H1 (cell line): ENCODE measurements around the gene ANKS1B. TPM values are rescaled to one million over a fixed set of nuclear protein-coding genes. Genes with fewer than 3 reads are reported as not detected.

ENCODE experiments used
- CTCF ChIA-PET: fragments of 300-600 bp; sonication (Branson Sonifier 250); formaldehyde crosslinking; loops from one replicate; lab custom pipeline; 2021; ENCODE audit not compliant: partially characterized antibody; lab: Charles Lee
- POLR2A ChIA-PET: fragments of 300-600 bp; sonication (Branson Sonifier 250); formaldehyde crosslinking; loops from one replicate; lab custom pipeline; 2021; ENCODE audit warnings: inconsistent platforms; ENCODE audit not compliant: partially characterized antibody; lab: Charles Lee
- DNase-seq, 2 experiments: peaks; one replicate each; pipeline versions ENCODE4 v3.0.0 to v3.0.0-alpha.2; 2010 to 2022; ENCODE audit warnings: low spot score in 2 of 2, low read depth in 1 of 2, mixed read lengths in 1 of 2
- FAIRE-seq: peaks from 2 replicates; lab custom pipeline; 2011; peaks lifted over from hg19 to GRCh38; lab: Jason Lieb, UNC
- H2AFZ ChIP-seq: 2 replicates; pipeline ENCODE4 v1.8.1; 2012; ENCODE audit warnings: low read length, inconsistent platforms
- H2AK5ac ChIP-seq: 2 replicates; pipeline ENCODE4 v1.6.1; 2013; ENCODE audit warnings: low read depth, low read length
- H2BK120ac ChIP-seq: replicated peaks from 2 replicates; pipeline ENCODE3; 2013; ENCODE audit warnings: low read depth, low read length, inconsistent platforms
- H2BK12ac ChIP-seq: 2 replicates; pipeline ENCODE4 v1.6.1; 2013; ENCODE audit warnings: low read depth, low read length
- H2BK15ac ChIP-seq: 2 replicates; pipeline ENCODE4 v1.6.1; 2013; ENCODE audit warnings: low read length
- H2BK20ac ChIP-seq: 2 replicates; pipeline ENCODE4 v1.6.1; 2013; ENCODE audit warnings: low read length
- H2BK5ac ChIP-seq: 2 replicates; pipeline ENCODE4 v1.6.1; 2013; ENCODE audit warnings: low read depth, low read length
- H3K14ac ChIP-seq: 2 replicates; pipeline ENCODE4 v1.6.1; 2013; ENCODE audit warnings: inconsistent platforms; ENCODE audit not compliant: insufficient read length
- H3K18ac ChIP-seq: 2 replicates; pipeline ENCODE4 v1.6.1; 2013; ENCODE audit warnings: low read length; ENCODE audit errors: extremely low read depth
- H3K23ac ChIP-seq: 2 replicates; pipeline ENCODE4 v1.6.1; 2013; ENCODE audit warnings: inconsistent platforms; ENCODE audit not compliant: insufficient read length
- H3K23me2 ChIP-seq: 2 replicates; pipeline ENCODE4 v1.6.1; 2013; ENCODE audit warnings: low read depth, low read length
- H3K27ac ChIP-seq: 2 replicates; pipeline ENCODE4 v1.6.1; 2011; ENCODE audit warnings: low read depth, low read length, inconsistent platforms
- H3K27me3 ChIP-seq, 4 experiments: replicated peaks in 1 of 4; 1 replicate in 1 of 4; 2 replicates in 3 of 4; pipeline versions ENCODE4 v1.6.1 to v1.8.1; 2011 to 2013; ENCODE audit warnings: low read length in 3 of 4, mild to moderate bottlenecking in 3 of 4, inconsistent platforms in 2 of 4, mixed read lengths in 2 of 4, moderate library complexity in 1 of 4; ENCODE audit not compliant: control insufficient read depth in 3 of 4, insufficient read depth in 3 of 4; ENCODE audit errors: extremely low read depth in 1 of 4
- H3K36me3 ChIP-seq, 4 experiments: 2 replicates each; pipeline versions ENCODE4 v1.6.1 to v1.8.1; 2011 to 2013; ENCODE audit warnings: mild to moderate bottlenecking in 4 of 4, low read length in 3 of 4, moderate library complexity in 2 of 4, control low read depth in 1 of 4, inconsistent platforms in 1 of 4; ENCODE audit not compliant: insufficient read depth in 4 of 4, control insufficient read depth in 2 of 4
- H3K4ac ChIP-seq: replicated peaks from 2 replicates; pipeline ENCODE3; 2013; ENCODE audit warnings: low read length, low read depth, mixed read lengths, inconsistent platforms; ENCODE audit not compliant: insufficient read length
- H3K4me1 ChIP-seq, 4 experiments: replicated peaks in 1 of 4; 1 replicate in 1 of 4; 2 replicates in 3 of 4; pipeline versions ENCODE4 v1.6.1 to v1.8.1; 2011 to 2013; ENCODE audit warnings: low read length in 3 of 4, inconsistent platforms in 2 of 4, mixed read lengths in 1 of 4; ENCODE audit not compliant: insufficient read depth in 4 of 4, control insufficient read depth in 3 of 4
- H3K4me2 ChIP-seq, 2 experiments: 2 replicates each; pipeline versions ENCODE4 v1.6.1 to v1.8.1; 2011 to 2013; ENCODE audit warnings: low read depth in 2 of 2, low read length in 2 of 2, control low read depth in 1 of 2, inconsistent platforms in 1 of 2, mild to moderate bottlenecking in 1 of 2; ENCODE audit not compliant: insufficient read depth in 1 of 2
- H3K4me3 ChIP-seq, 4 experiments: fragments of 200-600, 300-600 bp in 1 of 4; sonication (generic), shearing (Covaris generic), sonication (Bioruptor Twin) in 1 of 4; 2 replicates each; pipeline versions ENCODE4 v1.5.1 to v1.8.1; 2011 to 2016; ENCODE audit warnings: low read length in 4 of 4, low read depth in 3 of 4, control low read depth in 2 of 4, inconsistent platforms in 2 of 4, mild to moderate bottlenecking in 2 of 4, mixed read lengths in 1 of 4, moderate library complexity in 1 of 4; ENCODE audit not compliant: insufficient read depth in 2 of 4; ENCODE audit errors: extremely low read depth in 1 of 4
- H3K56ac ChIP-seq: replicated peaks from 2 replicates; pipeline ENCODE3; 2013; ENCODE audit warnings: low read depth, mild to moderate bottlenecking, mixed read lengths, low read length, inconsistent platforms; ENCODE audit not compliant: insufficient read length
- H3K79me1 ChIP-seq: 2 replicates; pipeline ENCODE4 v1.6.1; 2013; ENCODE audit warnings: low read depth, low read length, control low read depth
- H3K79me2 ChIP-seq, 2 experiments: 2 replicates each; pipeline versions ENCODE4 v1.6.1 to v1.8.1; 2012 to 2013; ENCODE audit warnings: low read length in 2 of 2, mild to moderate bottlenecking in 2 of 2, inconsistent platforms in 1 of 2; ENCODE audit not compliant: insufficient read depth in 2 of 2, control insufficient read depth in 1 of 2
- H3K9ac ChIP-seq, 4 experiments: replicated peaks in 1 of 4; 1 replicate in 1 of 4; 2 replicates in 3 of 4; pipeline versions ENCODE4 v1.6.1 to v1.8.1; 2011 to 2013; ENCODE audit warnings: low read depth in 3 of 4, low read length in 3 of 4, control low read depth in 2 of 4, mild to moderate bottlenecking in 2 of 4, moderate library complexity in 2 of 4, inconsistent platforms in 1 of 4; ENCODE audit errors: extremely low read depth in 1 of 4
- H3K9me3 ChIP-seq, 2 experiments: 2 replicates each; pipeline versions ENCODE4 v1.6.1 to v1.8.1; 2012 to 2013; ENCODE audit warnings: mild to moderate bottlenecking in 2 of 2, moderate library complexity in 2 of 2, control low read depth in 1 of 2, inconsistent platforms in 1 of 2, low read depth in 1 of 2, low read length in 1 of 2, mixed read lengths in 1 of 2; ENCODE audit not compliant: insufficient read depth in 2 of 2
- H4K20me1 ChIP-seq, 2 experiments: replicated peaks in 1 of 2; 2 replicates each; pipeline versions ENCODE3 to v1.8.1; 2011 to 2013; ENCODE audit warnings: inconsistent platforms in 2 of 2, low read length in 2 of 2, mild to moderate bottlenecking in 1 of 2; ENCODE audit not compliant: insufficient read depth in 2 of 2, control insufficient read depth in 1 of 2
- H4K5ac ChIP-seq: 2 replicates; pipeline ENCODE4 v1.6.1; 2013; ENCODE audit warnings: low read length, low read depth, mixed read lengths, inconsistent platforms; ENCODE audit not compliant: insufficient read length
- H4K8ac ChIP-seq: 2 replicates; pipeline ENCODE4 v1.8.0; 2013; ENCODE audit warnings: mild to moderate bottlenecking, moderate library complexity, low read length, inconsistent platforms; ENCODE audit not compliant: insufficient read depth; ENCODE audit errors: extremely low read depth
- H4K91ac ChIP-seq: replicated peaks from 2 replicates; pipeline ENCODE3; 2013; ENCODE audit warnings: low read length, mixed read lengths, inconsistent platforms; ENCODE audit not compliant: insufficient read length
- POLR2A ChIP-seq, 2 experiments: IDR thresholded peaks; 1 replicate in 1 of 2; 2 replicates in 1 of 2; pipeline ENCODE4 v1.6.1; 2011; ENCODE audit warnings: low read depth in 2 of 2, low read length in 2 of 2, mild to moderate bottlenecking in 2 of 2; ENCODE audit errors: control extremely low read depth in 1 of 2
- RNF2 ChIP-seq: fragments of 200-900, 300-1000 bp; sonication (generic); IDR thresholded peaks from 2 replicates; pipeline ENCODE4 v1.7.1; 2016; ENCODE audit warnings: borderline replicate concordance, low read depth, mild to moderate bottlenecking, antibody characterized with exemption, low read length; ENCODE audit not compliant: poor library complexity, severe bottlenecking; ENCODE audit errors: missing control alignments
- ZNF274 ChIP-seq: IDR thresholded peaks from 2 replicates; pipeline ENCODE4 v1.7.0; 2012; ENCODE audit warnings: low read length, borderline replicate concordance; ENCODE audit errors: extremely low read depth
- WGBS, 2 experiments: shearing (Covaris generic) in 1 of 2; methylation state at CpG; one replicate each; pipeline versions ENCODE4 v1.1.6 to v1.1.7; 2013 to 2015; ENCODE audit warnings: low lambda C conversion rate in 2 of 2, mixed read lengths in 2 of 2, inconsistent platforms in 1 of 2, low coverage in 1 of 2, missing lambda C conversion rate in 1 of 2; ENCODE audit not compliant: insufficient replicate concordance in 2 of 2, insufficient coverage in 1 of 2, insufficient read length in 1 of 2; ENCODE audit errors: extremely low coverage in 1 of 2, missing lambda C conversion rate in 1 of 2; 5-methylcytosine and 5-hydroxymethylcytosine counted together
- polyA plus RNA-seq, 7 experiments: library from polyadenylated mRNA; depleted of rRNA in 3 of 7; stranded (reverse) in 5 of 7; unstranded in 2 of 7; fragments of >200 nt in 5 of 7; fragments of 200-250 nt in 2 of 7; gene quantifications; 1 replicate in 5 of 7; 2 replicates in 1 of 7; 4 replicates in 1 of 7; pipeline versions ENCODE4 v1.2.1 to v1.2.3, GENCODE V29; 2011 to 2013; ENCODE audit warnings: missing spikeins in 2 of 7, mixed read lengths in 2 of 7
- total RNA-seq: library from RNA; stranded (reverse); fragmentation: NEBNext Ultra II Directional; extraction: Animal tissue kit (Norgen Biotek cat#: 25700); gene quantifications from 2 replicates; pipeline ENCODE4 v1.2.1, GENCODE V29; 2021

Gene ANKS1B
- total and polyA plus RNA-seq, 2 of the 8 experiments (the other 6 are each of a cell fraction or from before 2014, with no cell fraction given): 2.7 to 6.1 TPM

DNA sequence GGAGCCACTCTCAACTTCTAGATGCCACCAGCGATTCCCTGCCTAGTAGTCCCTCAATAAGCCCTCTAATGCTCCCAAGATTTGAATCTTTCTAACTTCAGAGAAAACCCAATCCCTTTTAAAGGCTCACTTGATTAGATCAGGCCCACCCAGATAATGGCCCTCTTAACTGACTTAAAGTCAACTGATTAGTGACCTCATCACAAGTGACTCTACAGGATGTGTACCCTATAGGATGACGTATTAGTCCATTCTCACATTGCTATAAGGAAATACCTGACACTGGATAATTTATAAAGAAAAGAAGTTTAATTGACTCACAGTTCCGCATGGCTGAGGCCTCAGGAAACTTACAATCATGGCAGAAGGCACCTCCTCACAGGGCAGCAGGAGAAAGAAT, 49.1 kb downstream of the ANKS1B start:
- H2BK12ac ChIP-seq: no peak overlapping the region
- no peak overlapping the region for H3K23ac ChIP-seq
- H4K8ac ChIP-seq: no peak overlapping the region
- no peaks in the 10 kb centered on the region for H3K23me2 ChIP-seq
- H4K5ac ChIP-seq: no peak overlapping the region
- no peak overlapping the region for H2BK20ac ChIP-seq
- no peak overlapping the region for H3K14ac ChIP-seq
- DNase-seq: no peak
- 84% methylated on average over 3 of the region's 3 CpGs; no CpG with 5 or more reads in 1 of the 2 experiments for WGBS, 2 experiments
- H2AK5ac ChIP-seq: no peak overlapping the region
- no peaks in the 10 kb centered on the region for H3K27me3 ChIP-seq
- H4K20me1 ChIP-seq: no peaks in the 10 kb centered on the region
- H3K4ac ChIP-seq: no peak overlapping the region
- H2BK120ac ChIP-seq: no peak overlapping the region
- H4K91ac ChIP-seq: no peak overlapping the region
- H2AFZ ChIP-seq: no peak overlapping the region
- no peak for FAIRE-seq
- no peak for TF ChIP-seq RNF2
- TF ChIP-seq ZNF274: no peak
- TF ChIP-seq POLR2A (IDR thresholded peaks at IDR 0.05; ENCODE audit: control extremely low read depth in 1 of 2, low read depth in 2 of 2, low read length in 2 of 2): no peak
- H3K79me2 ChIP-seq: no peaks in the 10 kb centered on the region
- H3K9me3 ChIP-seq: no peaks in the 10 kb centered on the region
- no peaks in the 10 kb centered on the region for H3K36me3 ChIP-seq
- H3K27ac ChIP-seq: no peak overlapping the region
- H3K9ac ChIP-seq: no peak overlapping the region
- no peak overlapping the region for H2BK15ac ChIP-seq
- ChIA-PET CTCF (no interaction called here), POLR2A (no interaction called here)
- no peak overlapping the region for H3K18ac ChIP-seq
- H2BK5ac ChIP-seq: no peak overlapping the region
- H3K4me3 ChIP-seq: no peak overlapping the region
- H3K4me2 ChIP-seq: no peak overlapping the region
- no peak overlapping the region for H3K56ac ChIP-seq
- no peaks in the 10 kb centered on the region for H3K4me1 ChIP-seq
- H3K79me1 ChIP-seq: no peaks in the 10 kb centered on the region
